ENCODE data around the gene PPP1R3A. TPM values are rescaled to one million over a fixed set of nuclear protein-coding genes. Genes with fewer than 3 reads are reported as not detected.

PPP1R3A gene
- total RNA-seq, 1 donor from 2014 or later, result 116 TPM

GRCh38 chr7:113891828-113892227 is 27.0 kb downstream of the PPP1R3A start:
- DNase-seq (no peak), ATAC-seq (ENCODE audit: poor library complexity) (peak; percentile 21)
- intact Hi-C loops (cut with DNase I), result no loop called here

DNA sequence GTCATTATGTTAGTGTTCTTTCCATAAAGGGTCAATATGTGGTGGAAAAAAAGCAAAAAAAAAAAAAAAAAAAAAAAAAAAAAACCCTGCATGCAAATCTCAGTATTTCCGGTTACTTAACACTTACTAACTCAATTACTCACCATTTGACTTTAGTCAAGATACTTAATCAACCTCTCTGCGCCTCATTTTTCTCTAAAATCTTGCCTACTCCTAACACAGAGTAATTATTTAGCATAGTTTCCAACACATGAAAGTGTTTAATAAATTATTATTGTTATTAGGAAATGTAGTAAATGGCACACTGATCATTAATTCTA is 27.8 kb downstream of the PPP1R3A start:
- ATAC-seq (ENCODE audit: poor library complexity), result no peak
- DNase-seq, result no peak
- intact Hi-C loops (cut with DNase I), result no loop called here

GRCh38 chr7:113890331-113891030 is 28.3 kb downstream of the PPP1R3A start:
- intact Hi-C loops (cut with DNase I), result no loop called here
- no peak for ATAC-seq (ENCODE audit: poor library complexity)
- no peak for DNase-seq

- ATAC-seq (ENCODE audit: poor library complexity) (no peak), DNase-seq (no peak)
- intact Hi-C loops (cut with DNase I), result no loop called here
These were observed 35.7 kb downstream of the PPP1R3A start for GRCh38 chr7:113883096-113883495.

GRCh38 chr7:113880559-113880958 is 38.2 kb downstream of the PPP1R3A start:
- ATAC-seq (ENCODE audit: poor library complexity), result no peak
- intact Hi-C loops (cut with DNase I), result no loop called here
- no peak for DNase-seq

GRCh38 chr7:113878394-113878992 is 40.3 kb downstream of the PPP1R3A start:
- ATAC-seq (ENCODE audit: poor library complexity), result no peak
- DNase-seq, result no peak
- intact Hi-C loops (cut with DNase I), result no loop called here

- no peak for DNase-seq
- intact Hi-C loops (cut with DNase I), result no loop called here
- no peak for ATAC-seq (ENCODE audit: poor library complexity)
These were observed 43.6 kb downstream of the PPP1R3A start for GRCh38 chr7:113875224-113875623.

GRCh38 chr7:113873554-113874151 is 45.2 kb downstream of the PPP1R3A start:
- ATAC-seq (ENCODE audit: poor library complexity), result peak; percentile 25
- intact Hi-C loops (cut with DNase I), result no loop called here
- DNase-seq, result no peak

GRCh38 chr7:113872981-113873380 is 45.8 kb downstream of the PPP1R3A start:
- intact Hi-C loops (cut with DNase I), result no loop called here
- ATAC-seq (ENCODE audit: poor library complexity) (no peak), DNase-seq (no peak)

DNA sequence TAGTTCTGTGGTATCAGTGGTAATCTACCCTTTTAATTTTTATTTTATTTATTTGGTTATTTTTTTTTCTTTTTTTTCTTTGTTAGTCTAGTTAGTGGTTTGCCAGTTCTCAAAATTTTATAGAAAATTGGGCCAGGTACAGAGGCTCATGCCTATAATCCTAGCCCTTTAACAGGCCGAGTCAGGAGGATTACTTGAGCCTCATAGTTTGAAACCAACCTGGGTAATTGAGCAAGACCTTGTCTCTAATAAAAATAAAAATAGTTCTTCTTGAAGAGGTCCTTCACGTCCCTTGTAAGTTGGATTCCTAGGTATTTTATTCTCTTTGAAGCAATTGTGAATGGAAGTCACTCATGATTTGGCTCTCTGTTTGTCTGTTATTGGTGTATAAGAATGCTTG is 51.5 kb downstream of the PPP1R3A start:
- intact Hi-C loops (cut with DNase I), result no loop called here
- no peak for ATAC-seq (ENCODE audit: poor library complexity)
- DNase-seq, result no peak

GRCh38 chr7:113856010-113856409 is 62.8 kb downstream of the PPP1R3A start:
- intact Hi-C loops (cut with DNase I), result no loop called here
- no peak for ATAC-seq (ENCODE audit: poor library complexity)
- no peak for DNase-seq

DNA sequence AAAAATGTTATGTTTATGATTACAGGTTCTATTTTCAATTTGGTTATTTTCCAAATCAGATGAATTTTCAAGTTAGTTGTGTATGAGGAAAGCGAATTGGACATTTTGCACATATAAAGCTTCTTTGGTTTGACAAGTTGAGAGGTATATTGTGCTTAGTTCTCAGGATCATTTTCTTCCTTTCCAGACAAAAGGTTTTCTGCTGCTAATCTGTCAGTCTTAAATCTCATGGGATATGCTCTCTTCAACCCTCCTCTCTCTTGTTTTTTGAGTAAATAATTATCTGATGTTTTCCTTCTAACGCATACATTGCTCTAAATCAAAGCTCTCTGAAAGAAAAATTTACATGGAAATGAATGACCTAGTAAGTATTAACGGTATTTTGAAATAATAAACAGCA is 77.9 kb downstream of the PPP1R3A start:
- ATAC-seq (ENCODE audit: poor library complexity) (no peak), DNase-seq (no peak)
- intact Hi-C loops (cut with DNase I), result no loop called here

DNA sequence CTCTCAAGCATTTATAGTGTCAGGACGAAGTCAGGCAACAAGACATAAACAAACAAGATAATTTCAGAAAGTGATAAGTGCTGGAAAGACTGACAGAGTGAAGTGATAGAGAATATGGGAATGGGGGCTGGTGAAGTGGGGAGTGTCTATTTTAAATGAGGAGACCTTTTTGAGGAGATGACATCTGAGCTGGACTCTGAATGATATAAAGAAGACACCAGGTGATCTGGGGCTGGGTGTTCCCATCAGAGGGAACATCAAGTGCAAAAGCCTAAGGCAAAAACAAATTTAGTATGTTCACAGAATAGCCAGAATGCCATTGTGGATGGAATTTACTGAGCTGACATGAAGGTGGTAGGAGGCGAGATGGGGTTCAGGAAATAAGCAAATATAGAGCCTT is 83.4 kb downstream of the PPP1R3A start:
- ATAC-seq (ENCODE audit: poor library complexity) (peak; percentile 56), DNase-seq (no peak)
- intact Hi-C loops (cut with DNase I), result no loop called here

DNA sequence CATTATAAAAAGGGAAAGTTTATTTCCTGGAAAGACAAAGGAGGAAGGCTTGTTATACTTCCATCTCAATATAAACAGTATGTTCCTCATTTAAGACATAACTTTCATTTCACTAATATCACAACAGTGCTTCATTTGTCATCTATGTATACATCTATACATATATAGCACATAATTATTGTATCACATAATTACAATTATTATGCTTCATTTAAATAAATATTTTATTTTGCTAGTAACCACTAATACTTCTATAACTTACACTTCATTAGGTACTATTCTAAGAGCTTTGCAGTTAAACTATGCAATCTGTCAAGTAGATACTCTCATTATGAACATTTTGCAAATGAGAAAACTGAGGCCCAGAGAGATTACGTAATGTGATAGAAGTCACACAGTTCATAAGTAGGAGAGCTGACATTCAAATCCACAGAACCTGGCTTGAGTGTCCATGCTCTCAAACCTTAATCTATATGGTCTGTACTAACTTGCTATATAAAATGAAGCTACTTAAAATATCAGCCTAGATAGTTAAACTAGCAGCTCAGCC is 86.5 kb downstream of the PPP1R3A start:
- ATAC-seq (ENCODE audit: poor library complexity) (no peak), DNase-seq (no peak)
- intact Hi-C loops (cut with DNase I), result no loop called here

- DNase-seq (no peak), ATAC-seq (ENCODE audit: poor library complexity) (peak; percentile 70)
- intact Hi-C loops (cut with DNase I), result no loop called here
These were observed 87.3 kb downstream of the PPP1R3A start for GRCh38 chr7:113831556-113831955.

GRCh38 chr7:113828581-113828980 is 90.2 kb downstream of the PPP1R3A start:
- intact Hi-C loops (cut with DNase I), result no loop called here
- DNase-seq (no peak), ATAC-seq (ENCODE audit: poor library complexity) (no peak)

Measured in Right ventricle myocardium superior (tissue), 1 donor.